Measurements from ENCODE around the gene TRIM47.

DNA sequence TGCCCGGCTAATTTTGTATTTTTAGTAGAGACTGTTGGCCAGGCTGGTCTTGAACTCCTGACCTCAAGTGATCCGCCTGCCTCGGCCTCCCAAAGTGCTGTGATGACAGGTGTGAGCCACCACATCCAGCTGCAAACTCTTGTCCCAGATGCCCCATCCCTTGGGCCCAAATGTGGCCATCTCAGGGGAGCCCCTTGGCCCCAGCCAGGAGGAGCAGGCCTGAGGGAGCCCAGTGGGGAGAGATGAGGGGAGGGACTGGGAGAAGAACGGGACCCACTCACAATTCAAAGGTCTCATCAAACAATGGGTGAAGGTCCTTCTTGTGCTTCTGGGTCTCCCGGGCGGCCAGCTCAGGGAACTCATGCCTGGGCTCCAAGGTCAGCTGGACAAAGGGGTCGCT lies 48.6 kb downstream of the TRIM47 start:
- TF ChIP-seq, protein P1, sequence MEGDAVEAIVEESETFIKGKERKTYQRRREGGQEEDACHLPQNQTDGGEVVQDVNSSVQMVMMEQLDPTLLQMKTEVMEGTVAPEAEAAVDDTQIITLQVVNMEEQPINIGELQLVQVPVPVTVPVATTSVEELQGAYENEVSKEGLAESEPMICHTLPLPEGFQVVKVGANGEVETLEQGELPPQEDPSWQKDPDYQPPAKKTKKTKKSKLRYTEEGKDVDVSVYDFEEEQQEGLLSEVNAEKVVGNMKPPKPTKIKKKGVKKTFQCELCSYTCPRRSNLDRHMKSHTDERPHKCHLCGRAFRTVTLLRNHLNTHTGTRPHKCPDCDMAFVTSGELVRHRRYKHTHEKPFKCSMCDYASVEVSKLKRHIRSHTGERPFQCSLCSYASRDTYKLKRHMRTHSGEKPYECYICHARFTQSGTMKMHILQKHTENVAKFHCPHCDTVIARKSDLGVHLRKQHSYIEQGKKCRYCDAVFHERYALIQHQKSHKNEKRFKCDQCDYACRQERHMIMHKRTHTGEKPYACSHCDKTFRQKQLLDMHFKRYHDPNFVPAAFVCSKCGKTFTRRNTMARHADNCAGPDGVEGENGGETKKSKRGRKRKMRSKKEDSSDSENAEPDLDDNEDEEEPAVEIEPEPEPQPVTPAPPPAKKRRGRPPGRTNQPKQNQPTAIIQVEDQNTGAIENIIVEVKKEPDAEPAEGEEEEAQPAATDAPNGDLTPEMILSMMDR (IDR thresholded peaks at IDR 0.05), result no peak
- TF ChIP-seq POLR2A (IDR thresholded peaks at IDR 0.05), result no peak

Data from lower leg skin (tissue), 3 donors.